Keratinocyte (primary cell): Measurements from ENCODE around the gene SLC43A3.

ENCODE experiments used
- CTCF ChIP-seq, 3 experiments: IDR thresholded peaks in 1 of 3; conservative IDR thresholded peaks in 1 of 3; optimal IDR thresholded peaks in 1 of 3; 2 replicates in 2 of 3; 3 replicates in 1 of 3; pipeline versions ENCODE3 to v1.5.1; 2011; ENCODE audit warnings: low read length in 3 of 3, mild to moderate bottlenecking in 3 of 3, moderate library complexity in 2 of 3, control low read depth in 1 of 3, inconsistent platforms in 1 of 3; ENCODE audit not compliant: insufficient read depth in 2 of 3; ENCODE audit errors: extremely low read depth in 1 of 3
- EZH2 ChIP-seq: IDR thresholded peaks from one replicate; pipeline ENCODE4 v1.6.1; 2012; ENCODE audit warnings: inconsistent platforms, mild to moderate bottlenecking, low read length, moderate library complexity

GRCh38 chr11:57361926-57362325 lies 65.0 kb downstream of the SLC43A3 start:
- TF ChIP-seq CTCF (optimal IDR thresholded peaks at IDR 0.05 in 1 of 3, IDR thresholded peaks at IDR 0.05 in 1 of 3, conservative IDR thresholded peaks at IDR 0.05 in 1 of 3; ENCODE audit: extremely low read depth in 1 of 3, insufficient read depth in 2 of 3, low read length in 3 of 3), result no peak
- no peak for TF ChIP-seq EZH2
